Measurements from ENCODE around the gene COQ8A.
A peak's percentile ranks its signal among the peaks of the same experiment; 100 is the strongest.
"Not testable (repeated sequence)": the region's sequence is repeated elsewhere in the genome, so short reads cannot be mapped to it uniquely, and the experiment has no call there.

Gene COQ8A

GRCh38 chr1:226953175-226953800, 13.2 kb downstream of the COQ8A start:
- no peak for DNase-seq

- no peak for DNase-seq
These were observed 14.2 kb downstream of the COQ8A start for GRCh38 chr1:226954337-226954736.

DNA sequence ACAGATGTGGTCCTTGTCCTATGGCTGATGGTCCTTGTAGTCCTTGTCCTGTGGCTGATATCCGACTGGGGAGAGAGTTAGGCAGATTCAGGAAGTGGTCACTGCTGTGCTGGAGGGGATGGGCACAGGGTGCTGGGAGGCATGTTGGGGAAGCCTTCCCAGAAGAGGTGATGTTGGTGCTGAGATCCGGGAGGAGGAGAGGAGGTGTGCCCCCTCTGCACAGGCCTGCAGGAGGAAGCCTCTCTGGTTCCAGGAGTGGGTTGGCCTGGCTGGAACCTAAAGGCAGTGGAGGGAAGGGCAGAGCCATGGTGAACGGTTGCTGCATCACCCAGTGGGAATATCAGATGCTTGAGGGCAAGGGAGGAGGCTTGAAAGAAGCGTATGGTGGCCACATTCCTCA, 14.7 kb downstream of the COQ8A start:
- DNase-seq: no peak

- not testable (repeated sequence) for DNase-seq
These were observed 15.8 kb downstream of the COQ8A start for GRCh38 chr1:226955857-226956256.

DNA sequence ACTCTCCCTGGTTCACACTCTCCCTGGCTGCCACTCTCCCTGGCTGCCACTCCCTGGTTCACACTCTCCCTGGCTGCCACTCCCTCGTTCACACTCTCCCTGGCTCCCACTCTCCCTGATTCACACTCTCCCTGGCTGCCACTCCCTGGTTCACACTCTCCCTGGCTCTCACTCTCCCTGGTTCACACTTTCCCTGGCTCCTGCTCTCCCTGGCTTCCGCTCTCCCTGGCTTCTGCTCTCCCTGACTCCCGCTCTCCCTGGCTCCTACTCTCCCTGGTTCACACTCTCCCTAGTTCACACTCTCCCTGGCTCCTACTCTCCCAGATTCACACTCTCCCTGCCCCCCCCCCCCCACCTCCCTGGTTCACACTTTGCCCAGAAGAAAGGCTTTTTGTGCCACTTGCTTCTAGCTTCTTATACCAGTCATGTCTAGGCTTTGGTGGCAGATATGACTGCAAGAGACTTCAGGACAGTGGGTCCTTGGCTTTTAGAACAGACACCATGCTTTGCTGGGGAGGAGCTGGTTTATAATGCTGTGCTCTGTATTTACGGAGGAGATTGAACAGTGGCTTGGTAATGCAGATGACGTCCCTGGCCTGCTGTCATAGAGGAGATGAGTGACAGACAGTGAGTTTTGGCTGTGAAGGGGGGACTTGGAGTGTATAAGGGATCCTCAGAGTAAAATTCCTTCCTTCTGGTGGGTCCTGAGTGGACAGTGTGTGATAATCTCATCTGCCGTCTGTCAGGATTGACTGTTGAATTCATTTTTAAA, 17.0 kb downstream of the COQ8A start:
- DNase-seq: no peak

DNA sequence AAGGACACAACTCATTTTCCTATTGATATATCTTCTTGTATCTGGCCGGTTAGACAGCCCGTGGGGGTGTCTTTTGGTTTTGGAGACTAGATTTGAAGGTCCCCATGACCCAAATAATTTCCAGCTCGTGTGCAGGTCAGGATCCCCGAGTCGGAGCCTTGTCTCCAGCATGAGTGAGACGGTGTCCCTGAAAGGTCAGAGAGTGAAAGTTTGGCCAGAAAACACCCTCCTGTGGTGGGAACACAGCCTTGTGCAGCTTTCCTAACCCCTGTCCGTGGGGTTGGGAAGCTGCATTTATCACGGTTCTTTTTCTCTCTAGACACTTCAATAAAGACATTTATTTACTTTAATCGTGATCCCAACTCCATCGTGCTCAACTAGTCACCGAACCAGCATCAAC, 17.6 kb downstream of the COQ8A start:
- no peak for DNase-seq

GRCh38 chr1:226958300-226958699, 18.2 kb downstream of the COQ8A start:
- DNase-seq: no peak

DNA sequence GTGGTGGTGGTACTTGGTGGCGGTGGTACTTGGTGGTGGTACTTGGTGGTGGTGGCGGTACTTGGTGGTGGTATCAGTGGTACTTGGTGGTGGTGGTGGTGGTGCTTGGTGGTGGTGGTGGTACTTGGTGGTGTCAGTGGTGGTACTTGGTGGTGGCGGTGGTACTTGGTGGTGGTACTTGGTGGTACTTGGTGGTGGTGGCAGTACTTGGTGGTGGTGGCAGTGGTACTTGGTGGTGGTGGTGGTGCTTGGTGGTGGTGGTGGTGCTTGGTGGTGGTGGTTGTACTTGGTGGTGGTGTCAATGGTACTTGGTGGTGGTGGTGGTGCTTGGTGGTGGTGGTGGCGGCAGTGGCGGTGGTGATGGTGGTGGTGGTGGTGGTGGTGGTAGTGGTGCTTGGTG, 20.2 kb downstream of the COQ8A start:
- no peak for DNase-seq

GRCh38 chr1:226960944-226961765, 21.1 kb downstream of the COQ8A start:
- DNase-seq: no peak

DNA sequence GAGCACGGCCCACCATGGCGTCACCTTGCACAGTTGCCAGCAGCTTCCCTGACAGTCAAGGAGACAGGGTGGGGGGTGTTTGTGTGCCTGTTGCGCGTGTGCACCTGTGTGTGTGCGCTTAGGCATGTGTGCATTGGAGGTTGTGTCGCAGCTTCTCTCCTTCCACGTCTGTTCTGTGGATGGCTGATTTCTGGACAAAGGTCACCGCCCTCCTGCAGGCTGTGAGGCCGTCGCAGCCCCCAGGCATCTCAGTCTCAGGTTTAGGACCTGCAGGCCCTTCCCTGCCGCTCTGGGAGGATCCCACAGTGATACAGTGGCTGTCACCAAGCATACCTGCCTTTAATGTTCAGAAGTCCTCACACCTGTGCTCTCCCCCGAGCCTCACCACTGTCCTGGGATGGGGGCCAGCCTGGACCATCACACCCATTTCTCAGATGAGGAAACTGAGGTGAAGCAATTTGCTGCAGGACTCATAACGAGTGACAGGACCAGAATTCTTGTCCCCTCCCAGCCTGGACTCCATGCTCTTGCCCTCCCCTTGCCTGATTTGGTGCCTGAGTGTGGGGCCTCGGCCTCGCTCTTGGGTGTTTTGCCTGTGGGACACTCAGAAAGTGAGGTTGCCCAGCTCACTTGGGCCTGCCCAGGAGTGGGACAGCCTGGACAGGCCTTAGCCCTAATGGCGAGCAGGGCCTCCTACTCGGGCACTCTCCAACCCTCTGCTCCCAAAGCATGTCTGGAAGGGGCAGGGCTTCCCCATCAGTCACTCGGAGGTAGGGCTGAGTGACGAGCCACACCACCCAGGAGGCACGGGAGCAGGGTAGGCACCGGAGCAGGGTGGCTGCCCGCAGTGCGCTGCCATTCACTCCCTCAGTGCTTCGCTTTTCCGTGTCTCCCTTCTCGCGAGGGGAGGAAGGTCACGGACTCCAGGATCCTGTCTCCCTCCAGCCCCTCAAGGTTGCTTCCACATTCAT, 22.6 kb downstream of the COQ8A start:
- DNase-seq: no peak

DNA sequence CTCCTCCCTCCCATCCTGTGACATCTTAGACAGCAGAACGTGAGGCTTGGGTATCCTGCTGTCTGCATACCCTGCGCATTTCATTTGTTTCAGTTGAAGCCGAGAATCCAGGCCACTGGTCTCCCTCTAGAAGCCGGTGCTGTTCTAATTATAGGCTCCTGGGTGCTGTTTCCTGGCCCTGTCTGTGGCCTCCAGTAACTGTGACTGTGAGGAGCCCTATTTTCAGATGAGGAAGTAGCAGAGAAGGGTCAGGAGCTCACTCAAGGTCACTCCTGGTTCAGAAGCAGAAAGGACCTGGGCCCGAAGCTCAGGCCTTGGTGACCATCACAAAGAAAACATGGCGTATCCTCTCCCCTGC, 24.0 kb downstream of the COQ8A start:
- peak in 1 of 2 experiments; percentile 6 for DNase-seq

GRCh38 chr1:226964611-226965486, 24.8 kb downstream of the COQ8A start:
- no peak for DNase-seq

GRCh38 chr1:226965581-226966440, 25.7 kb downstream of the COQ8A start:
- DNase-seq: no peak

DNA sequence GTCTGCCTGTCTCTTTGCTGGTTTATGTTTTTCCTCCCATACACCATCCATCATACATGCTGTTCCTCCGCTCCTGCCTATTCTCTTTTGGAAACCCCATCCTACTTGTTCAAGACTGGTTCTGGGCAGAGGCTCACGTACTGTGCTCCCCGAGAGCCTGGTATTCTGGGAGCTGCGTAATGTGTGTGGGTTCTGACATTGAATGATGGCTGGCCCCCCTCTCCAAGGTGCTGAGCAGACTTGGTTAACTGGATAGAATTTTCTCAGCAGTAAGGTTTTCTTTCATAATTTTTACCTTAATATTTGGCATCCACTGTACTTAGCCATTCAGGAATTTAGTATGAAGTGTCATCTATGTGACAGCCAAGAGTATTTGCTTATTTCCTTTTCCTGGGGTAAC, 26.6 kb downstream of the COQ8A start:
- no peak for DNase-seq

- no peak for DNase-seq
These were observed 27.6 kb downstream of the COQ8A start for GRCh38 chr1:226967665-226968064.

DNA sequence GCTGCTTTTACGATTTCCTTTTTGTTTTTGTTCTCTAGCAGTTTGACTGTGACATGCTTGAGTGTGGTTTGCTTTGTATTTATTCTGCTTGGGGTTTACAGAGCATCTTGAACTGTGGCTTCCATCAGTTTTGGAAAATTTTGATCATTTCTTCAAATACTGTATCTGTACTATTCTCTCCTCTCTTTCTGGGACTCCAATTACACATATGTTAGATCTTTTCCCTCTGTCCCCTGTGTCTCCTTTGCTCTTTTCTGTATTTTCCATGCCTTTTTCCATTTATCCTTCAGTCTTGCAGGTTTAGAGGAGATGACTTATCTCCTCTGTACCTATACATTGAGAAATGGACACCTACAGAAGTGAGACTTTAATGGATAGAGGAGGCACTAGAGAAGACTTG, 31.7 kb downstream of the COQ8A start:
- DNase-seq: no peak

- DNase-seq: no peak
These were observed 32.8 kb downstream of the COQ8A start for GRCh38 chr1:226972931-226973330.

DNA sequence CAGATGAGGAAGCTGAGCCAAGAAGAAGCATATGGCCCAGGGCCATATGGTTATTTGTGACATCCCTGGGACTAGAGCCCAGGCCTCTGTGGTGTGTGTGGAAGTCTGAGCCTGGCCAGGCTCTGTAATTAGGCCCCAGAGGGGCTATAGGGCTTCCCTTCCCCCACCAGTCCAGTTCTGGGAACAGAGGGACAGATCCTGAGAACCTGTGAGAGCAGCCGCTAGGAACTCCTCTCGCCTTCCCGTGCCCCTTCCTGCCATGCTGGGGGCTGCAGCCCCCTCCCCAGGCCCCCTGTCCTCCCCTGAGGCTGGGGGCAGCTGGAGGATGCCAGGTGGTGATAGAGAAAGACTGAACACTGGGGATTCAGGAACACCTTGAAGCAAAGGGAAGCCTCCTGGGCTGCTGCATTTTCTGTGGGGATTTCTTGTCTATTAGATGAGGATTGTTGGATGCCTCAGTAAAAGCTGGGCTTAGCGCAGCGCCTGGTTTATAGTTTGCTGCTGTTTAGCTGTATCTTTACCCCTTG, 33.3 kb downstream of the COQ8A start:
- no peak for DNase-seq

DNA sequence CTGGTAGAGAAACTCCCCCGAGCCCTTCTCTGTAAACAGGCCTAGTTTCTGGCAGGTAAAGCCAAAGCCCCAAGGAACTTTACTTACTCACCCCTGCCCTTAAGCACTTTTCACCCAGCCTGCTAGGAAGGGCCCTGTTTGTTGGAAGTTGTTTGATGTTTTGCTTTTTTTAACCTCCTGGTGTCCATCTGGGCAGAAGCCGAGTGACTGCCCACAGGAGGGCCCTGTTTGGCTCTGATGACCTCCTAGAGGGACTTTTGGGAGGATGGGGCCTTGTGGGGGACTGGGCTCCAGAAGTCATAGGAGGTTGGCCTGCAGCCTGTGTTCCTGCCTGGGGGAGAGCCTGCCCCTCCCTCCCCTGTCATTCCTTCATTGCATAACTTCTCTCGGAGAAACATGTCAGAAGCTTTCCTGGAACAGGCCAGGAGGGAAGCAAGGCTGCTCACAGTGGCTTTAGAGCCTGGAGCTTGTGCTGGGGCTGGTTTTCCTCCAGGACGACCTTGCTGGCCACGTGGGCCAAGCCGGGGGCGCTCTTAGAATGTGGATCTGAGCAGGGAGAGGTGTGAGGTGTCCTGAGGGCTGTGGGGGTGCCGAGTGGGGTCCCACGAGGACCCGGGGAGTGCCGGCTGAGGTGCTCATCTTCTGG, 33.9 kb downstream of the COQ8A start:
- DNase-seq: no peak
